ENCODE measurements around the gene SH3RF3. TPM values are rescaled to one million over a fixed set of nuclear protein-coding genes. Genes with fewer than 3 reads are reported as not detected.

Gene SH3RF3
- total RNA-seq, 1 donor from 2014 or later: 7.5 TPM

- no peak for DNase-seq (ENCODE audit: low spot score)
Measured at GRCh38 chr2:109201465-109202327, 72.7 kb downstream of the SH3RF3 start.

- no peak for DNase-seq (ENCODE audit: low spot score)
Measured at GRCh38 chr2:109202486-109202885, 73.5 kb downstream of the SH3RF3 start.

GRCh38 chr2:109203246-109204011 is 74.4 kb downstream of the SH3RF3 start:
- DNase-seq (ENCODE audit: low spot score): no peak

GRCh38 chr2:109204412-109204811 is 75.4 kb downstream of the SH3RF3 start:
- DNase-seq (ENCODE audit: low spot score): no peak

GRCh38 chr2:109205447-109205846 is 76.4 kb downstream of the SH3RF3 start:
- DNase-seq (ENCODE audit: low spot score): no peak

- no peak for DNase-seq (ENCODE audit: low spot score)
Measured at GRCh38 chr2:109206569-109207146, 77.7 kb downstream of the SH3RF3 start.

GRCh38 chr2:109207176-109207575 is 78.2 kb downstream of the SH3RF3 start:
- DNase-seq (ENCODE audit: low spot score): no peak

GRCh38 chr2:109208071-109208950 is 79.3 kb downstream of the SH3RF3 start:
- DNase-seq (ENCODE audit: low spot score): no peak

- DNase-seq (ENCODE audit: low spot score): no peak
Measured at GRCh38 chr2:109208951-109209335, 79.9 kb downstream of the SH3RF3 start.

GRCh38 chr2:109209412-109209811 is 80.4 kb downstream of the SH3RF3 start:
- DNase-seq (ENCODE audit: low spot score): peak; percentile 45

GRCh38 chr2:109209941-109210340 is 80.9 kb downstream of the SH3RF3 start:
- DNase-seq (ENCODE audit: low spot score): no peak

- DNase-seq (ENCODE audit: low spot score): no peak
Measured at GRCh38 chr2:109210431-109211200, 81.6 kb downstream of the SH3RF3 start.

- peak; percentile 30 for DNase-seq (ENCODE audit: low spot score)
Measured at GRCh38 chr2:109211315-109211714, 82.3 kb downstream of the SH3RF3 start.

GRCh38 chr2:109212836-109213563 is 84.0 kb downstream of the SH3RF3 start:
- no peak for DNase-seq (ENCODE audit: low spot score)

- DNase-seq (ENCODE audit: low spot score): peak; percentile 57
Measured at GRCh38 chr2:109213646-109214433, 84.8 kb downstream of the SH3RF3 start.

GRCh38 chr2:109214651-109215371 is 85.8 kb downstream of the SH3RF3 start:
- no peak for DNase-seq (ENCODE audit: low spot score)

- no peak for DNase-seq (ENCODE audit: low spot score)
Measured at GRCh38 chr2:109215866-109216265, 86.9 kb downstream of the SH3RF3 start.

GRCh38 chr2:109216332-109216731 is 87.3 kb downstream of the SH3RF3 start:
- DNase-seq (ENCODE audit: low spot score): no peak

All from umbilical cord (tissue), 2 donors.